Measurements from ENCODE around the gene FETUB. TPM values are rescaled to one million over a fixed set of nuclear protein-coding genes. Genes with fewer than 3 reads are reported as not detected.

The FETUB gene
- total RNA-seq, 1 experiment from 2014 or later, result not detected

DNA sequence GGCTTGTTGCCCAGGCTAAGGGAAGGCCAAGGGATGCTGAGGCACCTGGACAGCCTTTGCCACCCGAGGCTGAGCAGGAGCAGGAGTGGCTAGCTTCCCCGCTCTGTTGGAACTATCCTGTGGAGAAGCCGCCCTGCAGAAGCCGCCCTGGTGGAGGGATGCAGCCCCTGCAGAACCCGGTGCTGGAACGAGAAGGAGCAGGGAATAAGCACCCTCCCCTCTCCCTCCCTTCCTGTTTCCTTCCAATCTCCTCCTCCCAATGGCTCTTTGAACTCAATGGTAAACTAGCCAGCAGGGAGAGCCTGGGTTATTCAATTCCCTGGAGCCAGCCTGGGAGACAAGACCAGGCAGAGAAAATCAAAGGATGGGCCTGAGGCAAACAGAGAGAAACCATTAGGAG lies 13.8 kb downstream of the FETUB start:
- BruUV-seq (replicated peaks), result no TSS peak
- H3K4me1 Mint-ChIP-seq (ENCODE audit: insufficient read depth, unreplicated experiment), result no peaks in the 10 kb centered on the region
- no peak overlapping the region for H3K27ac Mint-ChIP-seq (ENCODE audit: low read depth, unreplicated experiment)
- intact Hi-C loops (cut with micrococcal nuclease), result no loop called here
- DNase-seq (ENCODE audit: unreplicated experiment), result no peak
- ChIA-PET CTCF (no interaction called here), POLR2A (interaction anchor here (0.6 to 1.3 kb wide), 2 partner anchors 128 to 135 kb away, joined by 3 to 4 read pairs; no protein-coding TSS in a partner anchor)
- H3K9me3 Mint-ChIP-seq (ENCODE audit: unreplicated experiment), result no peaks in the 10 kb centered on the region
- no peak overlapping the region for H3K4me3 Mint-ChIP-seq (ENCODE audit: unreplicated experiment)
- H3K27me3 Mint-ChIP-seq (ENCODE audit: insufficient read depth, unreplicated experiment), result no peaks in the 10 kb centered on the region
- TF ChIP-seq, protein P1, sequence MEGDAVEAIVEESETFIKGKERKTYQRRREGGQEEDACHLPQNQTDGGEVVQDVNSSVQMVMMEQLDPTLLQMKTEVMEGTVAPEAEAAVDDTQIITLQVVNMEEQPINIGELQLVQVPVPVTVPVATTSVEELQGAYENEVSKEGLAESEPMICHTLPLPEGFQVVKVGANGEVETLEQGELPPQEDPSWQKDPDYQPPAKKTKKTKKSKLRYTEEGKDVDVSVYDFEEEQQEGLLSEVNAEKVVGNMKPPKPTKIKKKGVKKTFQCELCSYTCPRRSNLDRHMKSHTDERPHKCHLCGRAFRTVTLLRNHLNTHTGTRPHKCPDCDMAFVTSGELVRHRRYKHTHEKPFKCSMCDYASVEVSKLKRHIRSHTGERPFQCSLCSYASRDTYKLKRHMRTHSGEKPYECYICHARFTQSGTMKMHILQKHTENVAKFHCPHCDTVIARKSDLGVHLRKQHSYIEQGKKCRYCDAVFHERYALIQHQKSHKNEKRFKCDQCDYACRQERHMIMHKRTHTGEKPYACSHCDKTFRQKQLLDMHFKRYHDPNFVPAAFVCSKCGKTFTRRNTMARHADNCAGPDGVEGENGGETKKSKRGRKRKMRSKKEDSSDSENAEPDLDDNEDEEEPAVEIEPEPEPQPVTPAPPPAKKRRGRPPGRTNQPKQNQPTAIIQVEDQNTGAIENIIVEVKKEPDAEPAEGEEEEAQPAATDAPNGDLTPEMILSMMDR (IDR thresholded peaks at IDR 0.05; ENCODE audit: unreplicated experiment), result no peak
- no peaks in the 10 kb centered on the region for H3K36me3 Mint-ChIP-seq (ENCODE audit: insufficient read depth, unreplicated experiment)

DNA sequence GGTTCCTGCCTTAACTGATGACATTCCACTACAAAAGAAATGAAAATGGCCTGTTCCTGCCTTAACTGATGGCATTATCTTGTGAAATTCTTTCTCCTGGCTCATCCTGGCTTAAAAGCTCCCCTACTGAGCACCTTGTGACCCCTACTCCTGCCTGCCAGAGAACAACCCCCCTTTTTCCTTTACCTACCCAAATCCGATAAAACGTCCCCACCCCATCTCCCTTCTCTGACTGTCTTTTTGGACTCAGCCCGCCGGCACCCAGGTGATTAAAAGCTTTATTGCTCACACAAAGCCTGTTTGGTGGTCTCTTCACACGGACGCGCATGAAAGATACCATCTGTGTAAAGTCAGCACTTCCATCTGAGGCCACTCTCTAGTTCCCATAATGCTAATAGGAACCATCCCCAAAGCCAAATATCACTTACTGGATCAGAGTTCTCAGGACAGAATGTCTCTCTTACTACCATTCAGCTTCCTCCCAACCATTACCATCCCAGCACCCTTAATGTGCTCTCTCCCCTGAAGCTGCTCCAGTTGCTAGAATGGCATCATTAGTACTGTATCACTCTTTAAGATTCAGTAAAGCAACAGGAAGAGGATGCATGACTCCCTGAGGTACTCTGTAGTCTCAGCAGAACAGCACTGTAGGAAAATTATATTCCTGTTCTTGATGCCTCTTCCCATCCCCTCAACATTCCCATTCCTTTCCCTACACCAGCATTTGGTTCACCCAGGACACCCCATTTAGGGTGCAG lies 23.3 kb downstream of the FETUB start:
- POLR2A ChIA-PET, result interaction anchor here (0.8 to 1.0 kb wide), 2 partner anchors 19 to 120 kb away, joined by 4 to 6 read pairs; partner anchors contain the start of gene EIF4A2
- no TSS peak for BruUV-seq (replicated peaks)
- no peaks in the 10 kb centered on the region for H3K9me3 Mint-ChIP-seq (ENCODE audit: unreplicated experiment)
- no peaks in the 10 kb centered on the region for H3K4me1 Mint-ChIP-seq (ENCODE audit: insufficient read depth, unreplicated experiment)
- H3K27ac Mint-ChIP-seq (ENCODE audit: low read depth, unreplicated experiment), result no peak overlapping the region
- DNase-seq (ENCODE audit: unreplicated experiment), result no peak
- no peaks in the 10 kb centered on the region for H3K27me3 Mint-ChIP-seq (ENCODE audit: insufficient read depth, unreplicated experiment)
- TF ChIP-seq, protein P1 (IDR thresholded peaks at IDR 0.05; ENCODE audit: unreplicated experiment), result no peak
- no peaks in the 10 kb centered on the region for H3K36me3 Mint-ChIP-seq (ENCODE audit: insufficient read depth, unreplicated experiment)
- CTCF ChIA-PET, result interaction anchor here (0.6 kb wide), 1 partner anchor 170 kb away, joined by 5 read pairs; no protein-coding TSS in a partner anchor
- intact Hi-C loops (cut with micrococcal nuclease), result no loop called here
- H3K4me3 Mint-ChIP-seq (ENCODE audit: unreplicated experiment), result no peak overlapping the region

GRCh38 chr3:186664119-186664495 lies 23.9 kb downstream of the FETUB start:
- no peak for DNase-seq (ENCODE audit: unreplicated experiment)
- peaks cover under 1% of the 10 kb centered on the region for H3K4me1 Mint-ChIP-seq (ENCODE audit: insufficient read depth, unreplicated experiment)
- no peaks in the 10 kb centered on the region for H3K27me3 Mint-ChIP-seq (ENCODE audit: insufficient read depth, unreplicated experiment)
- ChIA-PET POLR2A (interaction anchor here (0.8 to 1.0 kb wide), 2 partner anchors 20 to 119 kb away, joined by 4 to 6 read pairs; partner anchors contain the start of gene EIF4A2), CTCF (interaction anchor here (0.6 kb wide), 1 partner anchor 169 kb away, joined by 5 read pairs; no protein-coding TSS in a partner anchor)
- H3K4me3 Mint-ChIP-seq (ENCODE audit: unreplicated experiment), result no peak overlapping the region
- TF ChIP-seq, protein P1 (IDR thresholded peaks at IDR 0.05; ENCODE audit: unreplicated experiment), result no peak
- no TSS peak for BruUV-seq (replicated peaks)
- H3K9me3 Mint-ChIP-seq (ENCODE audit: unreplicated experiment), result no peaks in the 10 kb centered on the region
- H3K36me3 Mint-ChIP-seq (ENCODE audit: insufficient read depth, unreplicated experiment), result no peaks in the 10 kb centered on the region
- no peak overlapping the region for H3K27ac Mint-ChIP-seq (ENCODE audit: low read depth, unreplicated experiment)
- intact Hi-C loops (cut with micrococcal nuclease), result no loop called here

DNA sequence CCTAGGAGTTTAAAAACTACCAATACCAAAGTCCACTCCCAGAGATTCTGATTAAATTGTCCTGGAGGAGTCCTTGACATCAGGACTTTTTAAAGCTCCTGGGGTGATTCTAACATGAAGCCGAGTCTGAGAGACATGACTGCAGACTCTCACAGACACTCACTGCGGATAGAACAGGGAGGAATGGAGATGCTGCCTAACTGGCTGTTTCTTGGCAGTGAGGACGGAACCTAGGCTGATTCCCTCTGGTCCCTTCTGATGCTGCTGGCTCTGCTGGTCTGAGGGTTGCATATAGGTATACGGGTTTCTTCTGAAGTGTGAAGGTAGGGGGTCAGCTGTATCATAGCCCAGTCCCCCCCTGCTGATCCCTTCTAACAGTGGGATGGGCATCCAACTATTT lies 24.3 kb downstream of the FETUB start:
- ChIA-PET POLR2A (interaction anchor here (1.0 kb wide), 1 partner anchor 119 kb away, joined by 4 read pairs; the partner anchor contains the start of gene EIF4A2), CTCF (no interaction called here)
- H3K36me3 Mint-ChIP-seq (ENCODE audit: insufficient read depth, unreplicated experiment), result no peaks in the 10 kb centered on the region
- peaks cover 4% of the 10 kb centered on the region for H3K4me1 Mint-ChIP-seq (ENCODE audit: insufficient read depth, unreplicated experiment)
- no peaks in the 10 kb centered on the region for H3K27me3 Mint-ChIP-seq (ENCODE audit: insufficient read depth, unreplicated experiment)
- DNase-seq (ENCODE audit: unreplicated experiment), result no peak
- H3K9me3 Mint-ChIP-seq (ENCODE audit: unreplicated experiment), result no peaks in the 10 kb centered on the region
- no peak overlapping the region for H3K4me3 Mint-ChIP-seq (ENCODE audit: unreplicated experiment)
- intact Hi-C loops (cut with micrococcal nuclease), result no loop called here
- no peak overlapping the region for H3K27ac Mint-ChIP-seq (ENCODE audit: low read depth, unreplicated experiment)
- TF ChIP-seq, protein P1 (IDR thresholded peaks at IDR 0.05; ENCODE audit: unreplicated experiment), result no peak
- no TSS peak for BruUV-seq (replicated peaks)

Measured in MCF 10A (cell line).